ENCODE data around the gene ARSG.

The ARSG gene

GRCh38 chr17:68292689-68293040 lies 1.4 kb downstream of the ARSG start:
- H3K36me3 ChIP-seq (ENCODE audit: control insufficient read depth, low read length): peaks cover 24% of the 10 kb centered on the region
- H3F3A ChIP-seq (ENCODE audit: control insufficient read depth, insufficient read depth): peaks cover 24% of the 10 kb centered on the region
- peak overlapping the region; percentile 89 for H3K4me2 ChIP-seq (ENCODE audit: low read length)
- no peaks in the 10 kb centered on the region for H3K27me3 ChIP-seq (ENCODE audit: control insufficient read depth, low read length)
- H3K27ac ChIP-seq (ENCODE audit: low read depth, low read length): peak overlapping the region; percentile 97
- no peaks in the 10 kb centered on the region for H3K9me3 ChIP-seq (ENCODE audit: control insufficient read depth, insufficient read depth, low read length)
- H3K4me3 ChIP-seq (ENCODE audit: low read length): peak overlapping the region; percentile 97
- peaks cover 53% of the 10 kb centered on the region for H3K79me2 ChIP-seq (ENCODE audit: control insufficient read depth, low read length)
- TF ChIP-seq EZH2phosphoT487 (IDR thresholded peaks at IDR 0.05; ENCODE audit: borderline replicate concordance, low read length): no peak
- TF ChIP-seq CTCF (IDR thresholded peaks at IDR 0.05; ENCODE audit: low read depth, low read length, poor library complexity, severe bottlenecking): no peak
- no peaks in the 10 kb centered on the region for H3K9me2 ChIP-seq (replicated peaks; ENCODE audit: control insufficient read depth, low read length)
- peaks cover 41% of the 10 kb centered on the region for H3K4me1 ChIP-seq (ENCODE audit: control insufficient read depth, low read length)
- H4K20me1 ChIP-seq (ENCODE audit: control insufficient read depth, insufficient read depth, low read depth, low read length): no peaks in the 10 kb centered on the region

DNA sequence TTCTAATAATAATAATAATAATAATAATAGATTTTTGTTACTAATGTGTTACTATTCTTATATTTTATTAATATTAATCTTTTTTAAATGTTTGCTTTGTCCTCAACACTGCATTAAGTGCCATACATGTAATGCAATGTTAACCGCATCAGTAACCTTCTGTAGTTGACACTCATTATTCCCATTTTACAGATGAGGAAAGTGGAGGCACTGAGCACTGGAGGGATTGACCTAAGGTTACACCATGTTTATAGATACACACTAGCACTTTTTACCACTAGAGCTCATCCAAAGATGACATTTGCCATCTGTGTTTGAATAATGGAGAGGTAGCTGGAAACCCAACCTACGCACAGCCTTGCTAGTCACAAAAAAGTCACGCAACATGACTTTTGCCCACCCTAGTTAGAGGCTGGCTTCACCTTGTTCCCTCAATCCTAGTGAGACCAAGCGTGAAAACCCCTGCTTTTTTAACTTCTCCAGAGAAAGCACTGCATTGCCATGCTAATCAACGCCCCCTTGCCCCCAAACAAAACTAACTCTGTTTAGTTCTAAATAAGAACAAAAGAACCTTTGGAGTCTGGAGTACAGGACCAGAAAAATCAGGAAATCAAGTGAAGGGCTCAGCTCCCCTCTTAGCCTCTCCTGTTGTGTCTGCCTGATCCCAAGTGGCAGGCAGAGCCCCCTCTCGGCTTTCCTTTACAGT lies 2.3 kb downstream of the ARSG start:
- no peaks in the 10 kb centered on the region for H4K20me1 ChIP-seq (ENCODE audit: control insufficient read depth, insufficient read depth, low read depth, low read length)
- H3K27ac ChIP-seq (ENCODE audit: low read depth, low read length): no peak overlapping the region
- H3F3A ChIP-seq (ENCODE audit: control insufficient read depth, insufficient read depth): peaks cover 22% of the 10 kb centered on the region
- H3K9me2 ChIP-seq (replicated peaks; ENCODE audit: control insufficient read depth, low read length): no peaks in the 10 kb centered on the region
- H3K79me2 ChIP-seq (ENCODE audit: control insufficient read depth, low read length): peaks cover 43% of the 10 kb centered on the region
- H3K36me3 ChIP-seq (ENCODE audit: control insufficient read depth, low read length): peaks cover 22% of the 10 kb centered on the region
- H3K9me3 ChIP-seq (ENCODE audit: control insufficient read depth, insufficient read depth, low read length): no peaks in the 10 kb centered on the region
- no peaks in the 10 kb centered on the region for H3K27me3 ChIP-seq (ENCODE audit: control insufficient read depth, low read length)
- H3K4me3 ChIP-seq (ENCODE audit: low read length): no peak overlapping the region
- TF ChIP-seq CTCF (IDR thresholded peaks at IDR 0.05; ENCODE audit: low read depth, low read length, poor library complexity, severe bottlenecking) (no peak), EZH2phosphoT487 (IDR thresholded peaks at IDR 0.05; ENCODE audit: borderline replicate concordance, low read length) (no peak)
- no peak overlapping the region for H3K4me2 ChIP-seq (ENCODE audit: low read length)
- H3K4me1 ChIP-seq (ENCODE audit: control insufficient read depth, low read length): peaks cover 31% of the 10 kb centered on the region

DNA sequence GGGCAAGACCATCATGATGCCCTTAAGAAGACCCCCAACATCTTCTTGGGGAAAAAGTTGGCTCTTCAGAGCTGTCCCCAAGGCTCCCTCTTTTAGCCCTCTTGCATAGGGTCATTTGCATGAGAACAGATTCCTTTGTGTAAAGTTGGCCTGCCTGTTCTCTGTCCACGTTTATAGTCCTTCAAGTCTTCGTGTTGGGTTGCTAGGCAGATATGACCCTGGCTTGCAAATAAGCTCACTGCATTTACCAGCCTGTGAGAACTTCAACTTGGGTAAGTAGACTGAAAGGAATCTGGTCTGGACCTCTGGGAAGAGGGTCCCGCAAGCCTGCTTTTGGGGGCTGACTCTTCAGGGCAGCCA lies 2.9 kb downstream of the ARSG start:
- H3F3A ChIP-seq (ENCODE audit: control insufficient read depth, insufficient read depth): peaks cover 17% of the 10 kb centered on the region
- no peak overlapping the region for H3K4me2 ChIP-seq (ENCODE audit: low read length)
- TF ChIP-seq CTCF (IDR thresholded peaks at IDR 0.05; ENCODE audit: low read depth, low read length, poor library complexity, severe bottlenecking) (no peak), EZH2phosphoT487 (IDR thresholded peaks at IDR 0.05; ENCODE audit: borderline replicate concordance, low read length) (no peak)
- no peaks in the 10 kb centered on the region for H3K27me3 ChIP-seq (ENCODE audit: control insufficient read depth, low read length)
- no peak overlapping the region for H3K4me3 ChIP-seq (ENCODE audit: low read length)
- H3K9me3 ChIP-seq (ENCODE audit: control insufficient read depth, insufficient read depth, low read length): no peaks in the 10 kb centered on the region
- H3K79me2 ChIP-seq (ENCODE audit: control insufficient read depth, low read length): peaks cover 38% of the 10 kb centered on the region
- H3K36me3 ChIP-seq (ENCODE audit: control insufficient read depth, low read length): peaks cover 17% of the 10 kb centered on the region
- no peaks in the 10 kb centered on the region for H3K9me2 ChIP-seq (replicated peaks; ENCODE audit: control insufficient read depth, low read length)
- H3K27ac ChIP-seq (ENCODE audit: low read depth, low read length): no peak overlapping the region
- H3K4me1 ChIP-seq (ENCODE audit: control insufficient read depth, low read length): peaks cover 26% of the 10 kb centered on the region
- H4K20me1 ChIP-seq (ENCODE audit: control insufficient read depth, insufficient read depth, low read depth, low read length): no peaks in the 10 kb centered on the region
